K562 (cell line): ENCODE results near the gene RNF126. TPM values are rescaled to one million over a fixed set of nuclear protein-coding genes. Genes with fewer than 3 reads are reported as not detected.

Experiments
- ATAC-seq: fragments of 200-7000 bp; cut with Tn5 transposase; 3 replicates; pipeline ENCODE4 v1.9.1; 2020; ENCODE audit warnings: moderate library complexity
- BruUV-seq: library from RNA; stranded (reverse); fragments of 400-500 nt; replicated peaks from 2 replicates; lab custom pipeline; 2021; lab: Mats Ljungman, UMichigan
- CTCF ChIA-PET: fragments of 300-600 bp; formaldehyde crosslinking; extraction: SDS; loops from one replicate; lab custom pipeline; 2021; ENCODE audit warnings: low intra/inter-chr PET ratio; lab: Yijun Ruan, JAX
- POLR2A ChIA-PET: fragments of 300-600, 350-650 bp; sonication (Branson Sonifier 250); formaldehyde crosslinking; extraction: SDS; loops from one replicate; lab custom pipeline; 2021; ENCODE audit warnings: antibody characterized with exemption, inconsistent platforms; lab: Yijun Ruan, JAX
- DNase-seq, 4 experiments: peaks; one replicate each; pipeline versions ENCODE4 v3.0.0 to v3.0.0-alpha.2; 2011 to 2018; ENCODE audit warnings: low spot score in 3 of 4, mixed read lengths in 3 of 4; ENCODE audit errors: extremely low read depth in 1 of 4
- FAIRE-seq: peaks from 2 replicates; lab custom pipeline; 2011; peaks lifted over from hg19 to GRCh38; lab: Jason Lieb, UNC
- H2AFZ ChIP-seq: 2 replicates; pipeline ENCODE4 v1.6.0; 2011; ENCODE audit warnings: low read depth, low read length, control low read depth, inconsistent platforms
- H3K27ac ChIP-seq: fragments of 200-600 bp; 3 replicates; pipeline ENCODE4 v1.8.0; 2011; ENCODE audit warnings: low read depth, mild to moderate bottlenecking, control low read depth, inconsistent platforms, low read length, moderate library complexity, mixed read lengths; ENCODE audit errors: extremely low read depth
- H3K27me3 ChIP-seq, 2 experiments: fragments of 300-600 bp in 1 of 2; 2 replicates in 1 of 2; 3 replicates in 1 of 2; pipeline versions ENCODE4 v1.6.0 to v1.8.0; 2011; ENCODE audit warnings: inconsistent platforms in 2 of 2, low read length in 2 of 2, mild to moderate bottlenecking in 1 of 2, mixed read lengths in 1 of 2, moderate library complexity in 1 of 2; ENCODE audit not compliant: control insufficient read depth in 2 of 2, insufficient read depth in 2 of 2
- H3K36me3 ChIP-seq: fragments of 300-600 bp; 3 replicates; pipeline ENCODE4 v1.8.0; 2011; ENCODE audit warnings: mild to moderate bottlenecking, low read length, inconsistent platforms; ENCODE audit not compliant: control insufficient read depth, insufficient read depth
- H3K4me1 ChIP-seq, 2 experiments: fragments of 200-600 bp in 1 of 2; replicated peaks in 1 of 2; 2 replicates in 1 of 2; 3 replicates in 1 of 2; pipeline versions ENCODE4 v1.5.1 to v1.8.0; 2011; ENCODE audit warnings: inconsistent platforms in 2 of 2, low read length in 2 of 2, mild to moderate bottlenecking in 1 of 2, mixed read lengths in 1 of 2, moderate library complexity in 1 of 2; ENCODE audit not compliant: control insufficient read depth in 2 of 2, insufficient read depth in 2 of 2
- H3K4me2 ChIP-seq: 2 replicates; pipeline ENCODE4 v1.6.1; 2011; ENCODE audit warnings: low read length, control low read depth, inconsistent platforms, mixed read lengths; ENCODE audit not compliant: insufficient read depth
- H3K4me3 ChIP-seq: fragments of 200-600 bp; sonication (generic), shearing (Covaris generic); 2 replicates; pipeline ENCODE4 v1.5.1; 2016; ENCODE audit warnings: control low read depth, inconsistent platforms
- H3K79me2 ChIP-seq: fragments of 200-600 bp; 3 replicates; pipeline ENCODE4 v1.8.0; 2011; ENCODE audit warnings: low read length, inconsistent platforms; ENCODE audit not compliant: control insufficient read depth, insufficient read depth
- H3K9ac ChIP-seq, 2 experiments: 2 replicates each; pipeline versions ENCODE4 v1.6.0 to v1.6.1; 2011; ENCODE audit warnings: low read depth in 2 of 2, low read length in 2 of 2, control low read depth in 1 of 2, inconsistent platforms in 1 of 2, mild to moderate bottlenecking in 1 of 2, mixed read lengths in 1 of 2; ENCODE audit not compliant: insufficient read depth in 1 of 2
- H3K9me1 ChIP-seq: one replicate; pipeline ENCODE4 v1.6.0; 2011; ENCODE audit warnings: inconsistent platforms, mild to moderate bottlenecking, low read length, moderate library complexity; ENCODE audit not compliant: control insufficient read depth, insufficient read depth
- H3K9me3 ChIP-seq: replicated peaks from 2 replicates; pipeline ENCODE4 v1.5.1; 2011; ENCODE audit warnings: low read depth, low read length, inconsistent platforms; ENCODE audit not compliant: control insufficient read depth, insufficient read depth
- H4K20me1 ChIP-seq: replicated peaks from 2 replicates; pipeline ENCODE4 v1.6.1; 2011; ENCODE audit warnings: low read length, inconsistent platforms, mixed read lengths; ENCODE audit not compliant: control insufficient read depth, insufficient read depth
- BCOR ChIP-seq: fragments of 450-650 bp; IDR thresholded peaks from 2 replicates; pipeline ENCODE4 v1.6.1; 2016
- POLR2G ChIP-seq: fragments of 200-400 bp; formaldehyde crosslinking; IDR thresholded peaks from 2 replicates; pipeline ENCODE4 v1.6.1; 2017; ENCODE audit warnings: low read depth, mild to moderate bottlenecking, antibody characterized with exemption, low read length, moderate library complexity
- RBFOX2 ChIP-seq: fragments of 200-400 bp; formaldehyde crosslinking; IDR thresholded peaks from 2 replicates; pipeline ENCODE4 v1.6.1; 2017; ENCODE audit warnings: low read depth, mild to moderate bottlenecking, low read length, moderate library complexity
- SIN3A ChIP-seq, 2 experiments: fragments of 150-350 bp in 1 of 2; IDR thresholded peaks; 2 replicates each; pipeline ENCODE4 v1.6.1; 2011 to 2016; ENCODE audit warnings: borderline replicate concordance in 2 of 2, low read depth in 2 of 2, low read length in 2 of 2, mild to moderate bottlenecking in 2 of 2, moderate library complexity in 2 of 2; ENCODE audit not compliant: control insufficient read depth in 1 of 2
- SPI1 ChIP-seq: IDR thresholded peaks from 2 replicates; pipeline ENCODE4 v1.6.1; 2011; ENCODE audit warnings: low read depth, low read length, control low read depth, borderline replicate concordance
- ZC3H8 ChIP-seq: fragments of 450-650 bp; IDR thresholded peaks from 2 replicates; pipeline ENCODE4 v1.6.1; 2017
- WGBS: fragments of 100-300 bp; shearing (Covaris generic); methylation state at CpG from one replicate; pipeline ENCODE4 v1.1.6; 2016; ENCODE audit warnings: low coverage, mixed read lengths; ENCODE audit not compliant: insufficient coverage; ENCODE audit errors: missing lambda C conversion rate; 5-methylcytosine and 5-hydroxymethylcytosine counted together
- in situ Hi-C: fragments of 300-500 bp; cut with MboI; formaldehyde crosslinking; loops from 4 replicates; pipeline ENCODE4 v1.15.0; 2018; ENCODE audit warnings: inconsistent platforms, mixed read lengths
- intact Hi-C: fragments of 100-400 bp; cut with micrococcal nuclease; formaldehyde crosslinking; loops from 2 replicates; pipeline ENCODE4 v1.14.2; 2022
- polyA plus RNA-seq, 8 experiments: library from polyadenylated mRNA; depleted of rRNA in 4 of 8; stranded (reverse) in 5 of 8; unstranded in 3 of 8; fragments of >200 nt; fragmentation: Nextera tagmentation in 2 of 8; fragmentation: Illumina TruSeq in 1 of 8; extraction: Ambion mirVana in 2 of 8; extraction: Trizol in 1 of 8; gene quantifications; 2 replicates each; pipeline versions ENCODE4 v1.2.1 to v1.2.3, GENCODE V29; 2011 to 2014; ENCODE audit warnings: inconsistent platforms in 1 of 8, missing spikeins in 1 of 8
- total RNA-seq, 7 experiments: library from RNA; depleted of rRNA in 6 of 7; stranded (reverse); fragments of >200 nt in 6 of 7; fragmentation: Illumina TruSeq in 2 of 7; extraction: Trizol in 2 of 7; gene quantifications; 2 replicates each; pipeline versions ENCODE4 v1.2.1 to v1.2.3, GENCODE V29; 2011 to 2021; ENCODE audit warnings: low replicate concordance in 1 of 7
- TF ChIP-seq, protein P1 (sequence below), 2 experiments: IDR thresholded peaks; 2 replicates each; pipeline ENCODE4 v1.6.1; 2012; ENCODE audit warnings: improper control_type of control experiment in 2 of 2, low read depth in 2 of 2, low read length in 2 of 2, borderline replicate concordance in 1 of 2
- TF ChIP-seq, protein P2 (sequence below): fragments of 250-450 bp; sonication (Bioruptor Pico); IDR thresholded peaks from 2 replicates; pipeline ENCODE4 v1.5.1; 2021; ENCODE audit warnings: mild to moderate bottlenecking

The RNF126 gene
- total and polyA plus RNA-seq, 9 of the 15 experiments (the other 6 are each of a cell fraction or from before 2014, with no cell fraction given), result 0.27 to 101 (median 12.3) TPM

DNA sequence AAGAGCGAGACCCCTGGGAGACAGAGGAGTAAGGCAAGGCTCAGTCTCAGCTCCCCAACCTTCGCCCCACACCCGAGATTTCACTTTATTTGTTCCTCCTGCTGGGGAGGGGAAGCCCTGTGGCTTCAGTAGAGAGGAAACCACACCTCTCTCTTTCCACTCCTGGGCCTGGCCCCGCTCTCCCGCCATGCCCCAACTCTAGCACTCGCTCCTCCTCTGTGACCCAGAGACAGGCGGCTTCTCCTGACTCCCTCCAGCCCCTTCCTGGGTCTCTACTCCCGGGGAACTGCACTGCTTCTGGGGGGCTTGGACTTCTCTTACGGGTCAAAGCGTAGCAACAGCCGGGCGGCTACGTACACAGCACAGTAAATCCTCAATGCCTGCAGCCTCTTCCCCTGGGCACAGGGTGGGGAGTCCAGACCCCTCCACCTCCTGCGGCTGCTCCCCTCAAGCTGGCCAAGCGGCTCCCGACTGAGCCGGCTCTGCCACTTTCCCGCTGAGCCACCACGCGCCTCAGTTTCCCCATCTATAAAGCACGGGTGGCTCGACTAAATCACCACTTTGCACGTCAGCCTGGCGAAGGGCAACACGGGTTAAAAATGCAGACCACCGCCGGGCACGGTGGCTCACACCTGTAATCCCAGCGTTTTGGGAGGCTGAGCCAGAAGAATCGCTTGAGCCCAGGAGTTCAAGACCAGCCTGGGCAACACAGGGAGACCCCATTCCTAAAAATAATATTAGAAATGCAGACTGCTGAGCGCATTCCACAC is 1.4 kb downstream of the RNF126 start (continued):
- TF ChIP-seq, protein P1, sequence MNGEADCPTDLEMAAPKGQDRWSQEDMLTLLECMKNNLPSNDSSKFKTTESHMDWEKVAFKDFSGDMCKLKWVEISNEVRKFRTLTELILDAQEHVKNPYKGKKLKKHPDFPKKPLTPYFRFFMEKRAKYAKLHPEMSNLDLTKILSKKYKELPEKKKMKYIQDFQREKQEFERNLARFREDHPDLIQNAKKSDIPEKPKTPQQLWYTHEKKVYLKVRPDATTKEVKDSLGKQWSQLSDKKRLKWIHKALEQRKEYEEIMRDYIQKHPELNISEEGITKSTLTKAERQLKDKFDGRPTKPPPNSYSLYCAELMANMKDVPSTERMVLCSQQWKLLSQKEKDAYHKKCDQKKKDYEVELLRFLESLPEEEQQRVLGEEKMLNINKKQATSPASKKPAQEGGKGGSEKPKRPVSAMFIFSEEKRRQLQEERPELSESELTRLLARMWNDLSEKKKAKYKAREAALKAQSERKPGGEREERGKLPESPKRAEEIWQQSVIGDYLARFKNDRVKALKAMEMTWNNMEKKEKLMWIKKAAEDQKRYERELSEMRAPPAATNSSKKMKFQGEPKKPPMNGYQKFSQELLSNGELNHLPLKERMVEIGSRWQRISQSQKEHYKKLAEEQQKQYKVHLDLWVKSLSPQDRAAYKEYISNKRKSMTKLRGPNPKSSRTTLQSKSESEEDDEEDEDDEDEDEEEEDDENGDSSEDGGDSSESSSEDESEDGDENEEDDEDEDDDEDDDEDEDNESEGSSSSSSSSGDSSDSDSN (IDR thresholded peaks at IDR 0.05; ENCODE audit: borderline replicate concordance in 1 of 2, low read depth in 2 of 2, low read length in 2 of 2), result 0 out of 4 replicates have a peak, but pooled peaks of 1 of the 2 experiments have one; percentile 14
- TF ChIP-seq BCOR (0 out of 2 replicates have a peak, but pooled peaks have one; percentile 10), ZC3H8 (no peak), SIN3A (IDR thresholded peaks at IDR 0.05; ENCODE audit: borderline replicate concordance in 2 of 2, control insufficient read depth in 1 of 2, low read depth in 2 of 2, low read length in 2 of 2) (0 out of 4 replicates have a peak, but pooled peaks of 1 of the 2 experiments have one; percentile 19), SPI1 (peak; percentile 1; the same call in 1 of the 2 replicates)

DNA sequence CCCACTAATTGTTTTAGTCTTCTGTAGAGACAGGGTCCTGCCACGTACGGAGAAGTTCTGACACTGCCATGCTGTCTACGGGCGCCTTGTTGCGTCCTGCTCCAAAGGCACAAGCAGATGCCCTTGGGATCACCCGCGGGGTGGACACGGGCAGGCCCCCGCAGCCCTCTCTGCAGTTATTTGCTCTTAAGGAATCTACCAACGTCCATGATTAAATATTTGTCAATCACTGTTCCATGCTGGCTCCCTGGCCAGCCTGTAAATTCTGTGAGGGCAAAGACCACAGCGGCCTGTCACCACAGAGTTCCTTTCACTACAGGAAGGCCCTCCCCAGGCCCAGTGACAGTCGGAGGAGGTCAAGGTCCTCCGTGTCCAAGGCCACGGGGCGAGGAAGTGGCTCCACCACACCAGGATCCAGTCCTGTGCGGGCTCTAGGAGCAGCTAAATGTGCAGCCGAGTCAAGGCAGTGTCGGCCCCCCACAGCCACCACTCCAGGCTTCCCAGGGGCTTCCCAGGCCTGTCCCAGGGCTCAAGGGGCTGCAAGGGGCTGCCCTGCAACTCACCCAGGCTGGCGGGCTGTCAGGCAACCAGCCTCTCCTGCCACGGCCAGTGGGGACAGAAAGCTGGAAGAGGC is 2.1 kb downstream of the RNF126 start:
- ChIA-PET POLR2A (interaction anchor here (0.6 kb wide), 1 partner anchor 246 kb away, joined by 4 read pairs; no protein-coding TSS in a partner anchor), CTCF (no interaction called here)
- ATAC-seq (no peak), FAIRE-seq (peak; percentile 44)
- no peak overlapping the region for H2AFZ ChIP-seq
- in situ Hi-C loops, result no loop called here
- TF ChIP-seq RBFOX2 (peak; percentile 44), POLR2G (peak; percentile 30; the same call in 1 of the 2 replicates)
- TF ChIP-seq, protein P2, sequence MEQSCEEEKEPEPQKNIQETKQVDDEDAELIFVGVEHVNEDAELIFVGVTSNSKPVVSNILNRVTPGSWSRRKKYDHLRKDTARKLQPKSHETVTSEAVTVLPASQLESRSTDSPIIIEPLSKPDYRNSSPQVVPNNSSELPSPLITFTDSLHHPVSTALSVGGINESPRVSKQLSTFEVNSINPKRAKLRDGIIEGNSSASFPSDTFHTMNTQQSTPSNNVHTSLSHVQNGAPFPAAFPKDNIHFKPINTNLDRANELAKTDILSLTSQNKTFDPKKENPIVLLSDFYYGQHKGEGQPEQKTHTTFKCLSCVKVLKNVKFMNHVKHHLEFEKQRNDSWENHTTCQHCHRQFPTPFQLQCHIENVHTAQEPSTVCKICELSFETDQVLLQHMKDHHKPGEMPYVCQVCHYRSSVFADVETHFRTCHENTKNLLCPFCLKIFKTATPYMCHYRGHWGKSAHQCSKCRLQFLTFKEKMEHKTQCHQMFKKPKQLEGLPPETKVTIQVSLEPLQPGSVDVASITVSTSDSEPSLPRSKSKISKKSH, result no peak
- TF ChIP-seq, all 486 proteins: peak for 2
- Histone ChIP-seq H3K4me3 (peak overlapping the region; percentile 100), H3K36me3 (peaks cover 57% of the 10 kb centered on the region; the same call in 2 of the 3 replicates), H3K9me3 (peaks cover 5% of the 10 kb centered on the region), H3K27me3 (no peaks in the 10 kb centered on the region), H3K27ac (peak overlapping the region; percentile 98), H3K79me2 (peaks cover 71% of the 10 kb centered on the region), H3K4me2 (peak overlapping the region; percentile 88), H3K9me1 (peaks cover 14% of the 10 kb centered on the region), H4K20me1 (peaks cover 46% of the 10 kb centered on the region), H3K4me1 (peaks cover 21 to 77% of the 10 kb centered on the region in 2 experiments), H3K9ac (peak overlapping the region; percentile 97)
- DNase-seq, result no peak
- intact Hi-C loops, result no loop called here
- WGBS, result 59% methylated on average over 17 of the region's 20 CpGs
- BruUV-seq, result no TSS peak
